HEK293 (cell line): ENCODE results near the gene EHD1.

Experiments used
- CTCF ChIA-PET: fragments of 350-600 bp; formaldehyde crosslinking; extraction: SDS; loops from one replicate; lab custom pipeline; 2021; ENCODE audit warnings: antibody characterized with exemption; lab: Yijun Ruan, JAX
- POLR2A ChIA-PET: fragments of 300-600 bp; formaldehyde crosslinking; extraction: SDS; loops from one replicate; lab custom pipeline; 2020; ENCODE audit warnings: antibody characterized with exemption, inconsistent platforms; lab: Yijun Ruan, JAX
- H3K27ac ChIP-seq: fragments of 200-500 bp; sonication (Bioruptor generic); 2 replicates; pipeline ENCODE4 v1.5.1; 2014; ENCODE audit warnings: low read depth, low read length, control low read depth, inconsistent platforms; ENCODE audit errors: extremely low read depth
- H3K36me3 ChIP-seq, 2 experiments: fragments of 200-500 bp in 1 of 2; sonication (Bioruptor generic) in 1 of 2; 1 replicate in 1 of 2; 2 replicates in 1 of 2; pipeline ENCODE4 v1.5.1; 2014 to 2017; ENCODE audit warnings: inconsistent platforms in 2 of 2, low read length in 2 of 2; ENCODE audit not compliant: control insufficient read depth in 2 of 2, insufficient read depth in 1 of 2
- H3K4me1 ChIP-seq: fragments of 200-500 bp; sonication (Bioruptor generic); 2 replicates; pipeline ENCODE4 v1.5.1; 2014; ENCODE audit warnings: mild to moderate bottlenecking, low read length, inconsistent platforms; ENCODE audit not compliant: control insufficient read depth, insufficient read depth
- H3K4me3 ChIP-seq: 2 replicates; pipeline ENCODE4 v1.5.1; 2011; ENCODE audit warnings: low read depth, mild to moderate bottlenecking, control low read depth, low read length, moderate library complexity
- H3K9me3 ChIP-seq: fragments of 200-500 bp; sonication (Bioruptor generic); 2 replicates; pipeline ENCODE4 v1.5.1; 2014; ENCODE audit warnings: low read depth, low read length, inconsistent platforms; ENCODE audit not compliant: control insufficient read depth, insufficient read depth
- GLI4 ChIP-seq: fragments of 450-650 bp; formaldehyde crosslinking; IDR thresholded peaks from 2 replicates; pipeline ENCODE4 v1.5.1; 2016; ENCODE audit warnings: missing biosample characterization, missing genetic modification characterization
- PRDM1 ChIP-seq: fragments of 450-650 bp; formaldehyde crosslinking; IDR thresholded peaks from 2 replicates; pipeline ENCODE4; 2016; ENCODE audit warnings: missing biosample characterization, missing genetic modification characterization
- PRDM10 ChIP-seq: fragments of 450-650 bp; formaldehyde crosslinking; IDR thresholded peaks from 2 replicates; pipeline ENCODE4 v1.5.1; 2016; ENCODE audit warnings: missing biosample characterization, missing genetic modification characterization
- PRDM4 ChIP-seq: fragments of 450-650 bp; formaldehyde crosslinking; IDR thresholded peaks from 2 replicates; pipeline ENCODE4 v1.5.1; 2017; ENCODE audit warnings: missing biosample characterization, missing genetic modification characterization
- ZNF112 ChIP-seq: fragments of 450-650 bp; formaldehyde crosslinking; IDR thresholded peaks from 2 replicates; pipeline ENCODE4 v1.5.0; 2017; ENCODE audit warnings: missing biosample characterization, missing genetic modification characterization
- ZNF114 ChIP-seq: fragments of 450-650 bp; formaldehyde crosslinking; IDR thresholded peaks from 2 replicates; pipeline ENCODE4 v1.5.0; 2017; ENCODE audit warnings: missing biosample characterization, missing genetic modification characterization
- ZNF155 ChIP-seq: fragments of 450-650 bp; formaldehyde crosslinking; IDR thresholded peaks from 2 replicates; pipeline ENCODE4 v1.5.1; 2016; ENCODE audit warnings: missing biosample characterization, missing genetic modification characterization
- ZNF16 ChIP-seq: fragments of 450-650 bp; formaldehyde crosslinking; IDR thresholded peaks from 2 replicates; pipeline ENCODE4 v1.5.1; 2016; ENCODE audit warnings: low read depth, missing biosample characterization, missing genetic modification characterization
- ZNF174 ChIP-seq: fragments of 450-650 bp; formaldehyde crosslinking; IDR thresholded peaks from 2 replicates; pipeline ENCODE4 v1.5.0; 2017; ENCODE audit warnings: missing biosample characterization, mild to moderate bottlenecking, missing genetic modification characterization
- ZNF2 ChIP-seq: fragments of 450-650 bp; formaldehyde crosslinking; IDR thresholded peaks from 2 replicates; pipeline ENCODE4 v1.5.1; 2016; ENCODE audit warnings: missing biosample characterization, missing genetic modification characterization
- ZNF280C ChIP-seq: fragments of 450-650 bp; formaldehyde crosslinking; IDR thresholded peaks from 2 replicates; pipeline ENCODE4 v1.5.1; 2016; ENCODE audit warnings: missing biosample characterization, missing genetic modification characterization
- ZNF426 ChIP-seq: fragments of 450-650 bp; formaldehyde crosslinking; IDR thresholded peaks from 2 replicates; pipeline ENCODE4 v1.5.1; 2017; ENCODE audit warnings: missing biosample characterization, missing genetic modification characterization, mild to moderate bottlenecking, inconsistent platforms, moderate library complexity
- ZNF529 ChIP-seq: fragments of 450-650 bp; formaldehyde crosslinking; IDR thresholded peaks from 2 replicates; pipeline ENCODE4 v1.5.1; 2017; ENCODE audit warnings: missing genetic modification characterization, missing biosample characterization; ENCODE audit not compliant: insufficient replicate concordance
- ZNF544 ChIP-seq: fragments of 450-650 bp; formaldehyde crosslinking; IDR thresholded peaks from 2 replicates; pipeline ENCODE4 v1.5.0; 2017; ENCODE audit warnings: missing biosample characterization, missing genetic modification characterization
- ZNF560 ChIP-seq: fragments of 450-650 bp; formaldehyde crosslinking; IDR thresholded peaks from 2 replicates; pipeline ENCODE4 v1.5.1; 2017; ENCODE audit warnings: missing biosample characterization, missing genetic modification characterization, borderline replicate concordance
- ZNF610 ChIP-seq: fragments of 450-650 bp; formaldehyde crosslinking; IDR thresholded peaks from 2 replicates; pipeline ENCODE4 v1.5.1; 2016; ENCODE audit warnings: missing biosample characterization, missing genetic modification characterization, borderline replicate concordance
- ZNF629 ChIP-seq: fragments of 450-650 bp; formaldehyde crosslinking; IDR thresholded peaks from 2 replicates; pipeline ENCODE4 v1.5.1; 2017; ENCODE audit warnings: missing biosample characterization, missing genetic modification characterization
- ZNF692 ChIP-seq: fragments of 450-650 bp; formaldehyde crosslinking; IDR thresholded peaks from 2 replicates; pipeline ENCODE4 v1.5.1; 2016; ENCODE audit warnings: missing biosample characterization, missing genetic modification characterization
- ZNF701 ChIP-seq: fragments of 450-650 bp; formaldehyde crosslinking; IDR thresholded peaks from 2 replicates; pipeline ENCODE4 v1.5.1; 2016; ENCODE audit warnings: missing biosample characterization, missing genetic modification characterization
- ZNF768 ChIP-seq: fragments of 450-650 bp; formaldehyde crosslinking; IDR thresholded peaks from 2 replicates; pipeline ENCODE4 v1.5.1; 2018; ENCODE audit warnings: missing biosample characterization, mild to moderate bottlenecking, missing genetic modification characterization
- ZNF785 ChIP-seq: fragments of 450-650 bp; formaldehyde crosslinking; IDR thresholded peaks from 2 replicates; pipeline ENCODE4 v1.5.1; 2016; ENCODE audit warnings: missing biosample characterization, missing genetic modification characterization
- ZSCAN30 ChIP-seq: fragments of 450-650 bp; IDR thresholded peaks from 2 replicates; pipeline ENCODE4 v1.5.1; 2018; ENCODE audit warnings: missing biosample characterization, mild to moderate bottlenecking, missing genetic modification characterization, moderate library complexity

Gene EHD1

GRCh38 chr11:64897381-64898075, 19.1 kb upstream of the EHD1 start:
- ChIA-PET CTCF (interaction anchor here (1.5 to 9.4 kb wide), 2 partner anchors 9 to 50 kb away, joined by 3 to 111 read pairs; no protein-coding TSS in a partner anchor), POLR2A (no interaction called here)
- Histone ChIP-seq H3K4me3 (no peak overlapping the region), H3K4me1 (no peaks in the 10 kb centered on the region), H3K9me3 (no peaks in the 10 kb centered on the region), H3K27ac (no peak overlapping the region), H3K36me3 (peaks cover 0 to 69% of the 10 kb centered on the region in 2 experiments; a peak in 2 of 3 replicates)
- TF ChIP-seq PRDM1 (tag by site-specific recombination) = no peak
- TF ChIP-seq ZNF768 (tag by site-specific recombination) = no peak
- no peak for TF ChIP-seq ZSCAN30
- no peak for TF ChIP-seq ZNF280C (tag by site-specific recombination)
- no peak for TF ChIP-seq ZNF114 (tag by site-specific recombination)
- TF ChIP-seq ZNF610 (tag by site-specific recombination) = no peak
- TF ChIP-seq ZNF560 = no peak
- no peak for TF ChIP-seq ZNF629 (tag by site-specific recombination)
- no peak for TF ChIP-seq ZNF426 (tag by site-specific recombination)
- TF ChIP-seq ZNF785 (tag by site-specific recombination) = no peak
- TF ChIP-seq ZNF155 (tag by site-specific recombination) = no peak
- TF ChIP-seq ZNF112 = no peak

- TF ChIP-seq ZNF16 (tag by site-specific recombination) (no peak), PRDM4 (tag by site-specific recombination) (peak; percentile 99), ZNF692 (no peak), ZNF529 (tag by site-specific recombination) (no peak), PRDM10 (peak; percentile 75), ZNF701 (tag by site-specific recombination) (no peak), ZNF2 (tag by site-specific recombination) (no peak), ZNF544 (tag by site-specific recombination) (no peak), ZNF174 (tag by site-specific recombination) (no peak), GLI4 (no peak)
- CTCF ChIA-PET = interaction anchor here (0.5 to 9.4 kb wide), 3 partner anchors 8 to 85 kb away, joined by 3 to 111 read pairs (median 5); no protein-coding TSS in a partner anchor
- H3K4me3 ChIP-seq = no peak overlapping the region
Measured at GRCh38 chr11:64896448-64897022, 18.1 kb upstream of the EHD1 start.

More at GRCh38 chr11:64896448-64897022, 18.1 kb upstream of the EHD1 start:
- H3K9me3 ChIP-seq = no peaks in the 10 kb centered on the region
- H3K4me1 ChIP-seq = no peaks in the 10 kb centered on the region
- POLR2A ChIA-PET = interaction anchor here (0.9 to 1.2 kb wide), 2 partner anchors 21 to 31 kb away, joined by 3 to 4 read pairs; no protein-coding TSS in a partner anchor
- H3K36me3 ChIP-seq = peaks cover 0 to 61% of the 10 kb centered on the region in 2 experiments; a peak in 2 of 3 replicates
- no peak overlapping the region for H3K27ac ChIP-seq
